GM06990 (cell line): ENCODE results near the gene ZFP69B.
A peak's percentile ranks its signal among the peaks of the same experiment; 100 is the strongest.

Experiments
- DNase-seq: peaks from one replicate; pipeline ENCODE4 v3.0.0-alpha.2; 2011; ENCODE audit not compliant: insufficient read length; ENCODE audit errors: extremely low read depth
- H3K27me3 ChIP-seq: replicated peaks from 2 replicates; pipeline ENCODE4 v1.6.0; 2011; ENCODE audit warnings: low read length; ENCODE audit not compliant: control insufficient read depth, insufficient read depth
- H3K36me3 ChIP-seq: 2 replicates; pipeline ENCODE4 v1.5.1; 2011; ENCODE audit warnings: low read length; ENCODE audit not compliant: control insufficient read depth, insufficient read depth
- H3K4me3 ChIP-seq: replicated peaks from 2 replicates; pipeline ENCODE4 v1.5.1; 2011; ENCODE audit warnings: low read depth, mild to moderate bottlenecking, control low read depth, low read length
- TF ChIP-seq, protein P1 (sequence below): IDR thresholded peaks from 2 replicates; pipeline ENCODE4 v1.5.1; 2011; ENCODE audit warnings: low read length, control low read depth, mild to moderate bottlenecking, inconsistent platforms; ENCODE audit not compliant: insufficient read depth, poor library complexity, severe bottlenecking

ZFP69B gene

DNA sequence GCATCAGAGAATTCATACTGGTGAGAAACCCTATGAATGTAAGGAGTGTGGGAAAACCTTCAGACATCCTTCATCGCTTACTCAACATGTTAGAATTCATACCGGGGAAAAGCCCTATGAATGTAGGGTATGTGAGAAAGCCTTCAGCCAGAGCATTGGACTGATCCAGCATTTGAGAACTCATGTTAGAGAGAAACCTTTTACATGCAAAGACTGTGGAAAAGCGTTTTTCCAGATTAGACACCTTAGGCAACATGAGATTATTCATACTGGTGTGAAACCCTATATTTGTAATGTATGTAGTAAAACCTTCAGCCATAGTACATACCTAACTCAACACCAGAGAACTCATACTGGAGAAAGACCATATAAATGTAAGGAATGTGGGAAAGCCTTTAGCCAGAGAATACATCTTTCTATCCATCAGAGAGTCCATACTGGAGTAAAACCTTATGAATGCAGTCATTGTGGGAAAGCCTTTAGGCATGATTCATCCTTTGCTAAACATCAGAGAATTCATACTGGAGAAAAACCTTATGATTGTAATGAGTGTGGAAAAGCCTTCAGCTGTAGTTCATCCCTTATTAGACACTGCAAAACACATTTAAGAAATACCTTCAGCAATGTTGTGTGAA lies 12.8 kb downstream of the ZFP69B start:
- peaks cover 3% of the 10 kb centered on the region for H3K36me3 ChIP-seq

DNA sequence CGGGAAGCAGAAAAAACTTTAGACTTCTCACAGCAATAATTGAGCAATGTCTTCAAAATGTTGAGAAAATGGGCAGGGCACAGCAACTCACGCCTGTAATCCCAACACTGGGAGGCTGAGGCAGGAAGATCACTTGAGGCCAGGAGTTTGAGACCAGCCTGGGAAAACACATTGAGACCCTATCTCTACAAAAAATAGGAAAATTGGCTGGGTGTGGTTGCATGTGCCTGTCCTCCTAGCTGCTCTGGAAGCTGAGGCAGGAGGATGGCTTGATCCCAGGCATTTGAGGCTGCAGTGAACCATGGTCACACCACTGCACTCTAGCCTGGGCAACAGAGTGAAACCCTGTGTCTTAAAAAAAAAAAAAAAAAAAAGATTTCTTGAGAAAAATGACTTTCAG lies 19.1 kb downstream of the ZFP69B start:
- no peak for DNase-seq
- no peaks in the 10 kb centered on the region; the same call in 1 of the 2 replicates for H3K36me3 ChIP-seq
- H3K4me3 ChIP-seq: no peak overlapping the region
- TF ChIP-seq, protein P1, sequence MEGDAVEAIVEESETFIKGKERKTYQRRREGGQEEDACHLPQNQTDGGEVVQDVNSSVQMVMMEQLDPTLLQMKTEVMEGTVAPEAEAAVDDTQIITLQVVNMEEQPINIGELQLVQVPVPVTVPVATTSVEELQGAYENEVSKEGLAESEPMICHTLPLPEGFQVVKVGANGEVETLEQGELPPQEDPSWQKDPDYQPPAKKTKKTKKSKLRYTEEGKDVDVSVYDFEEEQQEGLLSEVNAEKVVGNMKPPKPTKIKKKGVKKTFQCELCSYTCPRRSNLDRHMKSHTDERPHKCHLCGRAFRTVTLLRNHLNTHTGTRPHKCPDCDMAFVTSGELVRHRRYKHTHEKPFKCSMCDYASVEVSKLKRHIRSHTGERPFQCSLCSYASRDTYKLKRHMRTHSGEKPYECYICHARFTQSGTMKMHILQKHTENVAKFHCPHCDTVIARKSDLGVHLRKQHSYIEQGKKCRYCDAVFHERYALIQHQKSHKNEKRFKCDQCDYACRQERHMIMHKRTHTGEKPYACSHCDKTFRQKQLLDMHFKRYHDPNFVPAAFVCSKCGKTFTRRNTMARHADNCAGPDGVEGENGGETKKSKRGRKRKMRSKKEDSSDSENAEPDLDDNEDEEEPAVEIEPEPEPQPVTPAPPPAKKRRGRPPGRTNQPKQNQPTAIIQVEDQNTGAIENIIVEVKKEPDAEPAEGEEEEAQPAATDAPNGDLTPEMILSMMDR: no peak
- H3K27me3 ChIP-seq: no peaks in the 10 kb centered on the region

More for the DNA sequence above, 12.8 kb downstream of the ZFP69B start:
- TF ChIP-seq, protein P1: no peak
- H3K27me3 ChIP-seq: no peaks in the 10 kb centered on the region
- no peak for DNase-seq
- no peak overlapping the region for H3K4me3 ChIP-seq

DNA sequence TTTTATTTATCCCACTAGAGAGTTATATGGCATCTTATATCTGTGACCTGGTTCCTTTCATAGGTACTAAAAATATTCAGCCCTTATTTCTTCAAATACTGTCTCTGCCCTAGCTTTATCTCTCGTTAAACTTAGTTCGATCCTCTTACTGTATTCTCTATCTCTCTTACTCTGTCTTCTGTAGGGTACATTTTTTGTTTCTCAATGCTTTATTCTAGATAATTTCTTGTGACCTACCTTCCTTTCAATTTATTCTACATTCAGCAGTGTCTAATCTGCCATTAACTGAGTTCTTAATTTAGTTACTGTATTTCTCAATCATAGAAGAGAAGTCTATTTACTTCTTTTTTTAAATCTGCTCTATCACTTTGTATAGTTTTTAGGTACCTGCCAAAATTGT lies 25.0 kb downstream of the ZFP69B start:
- no peak overlapping the region for H3K4me3 ChIP-seq
- TF ChIP-seq, protein P1: no peak
- H3K36me3 ChIP-seq: 0 out of 2 replicates have a peak, but pooled peaks cover 2% of the 10 kb centered on the region
- DNase-seq: no peak
- H3K27me3 ChIP-seq: no peaks in the 10 kb centered on the region

DNA sequence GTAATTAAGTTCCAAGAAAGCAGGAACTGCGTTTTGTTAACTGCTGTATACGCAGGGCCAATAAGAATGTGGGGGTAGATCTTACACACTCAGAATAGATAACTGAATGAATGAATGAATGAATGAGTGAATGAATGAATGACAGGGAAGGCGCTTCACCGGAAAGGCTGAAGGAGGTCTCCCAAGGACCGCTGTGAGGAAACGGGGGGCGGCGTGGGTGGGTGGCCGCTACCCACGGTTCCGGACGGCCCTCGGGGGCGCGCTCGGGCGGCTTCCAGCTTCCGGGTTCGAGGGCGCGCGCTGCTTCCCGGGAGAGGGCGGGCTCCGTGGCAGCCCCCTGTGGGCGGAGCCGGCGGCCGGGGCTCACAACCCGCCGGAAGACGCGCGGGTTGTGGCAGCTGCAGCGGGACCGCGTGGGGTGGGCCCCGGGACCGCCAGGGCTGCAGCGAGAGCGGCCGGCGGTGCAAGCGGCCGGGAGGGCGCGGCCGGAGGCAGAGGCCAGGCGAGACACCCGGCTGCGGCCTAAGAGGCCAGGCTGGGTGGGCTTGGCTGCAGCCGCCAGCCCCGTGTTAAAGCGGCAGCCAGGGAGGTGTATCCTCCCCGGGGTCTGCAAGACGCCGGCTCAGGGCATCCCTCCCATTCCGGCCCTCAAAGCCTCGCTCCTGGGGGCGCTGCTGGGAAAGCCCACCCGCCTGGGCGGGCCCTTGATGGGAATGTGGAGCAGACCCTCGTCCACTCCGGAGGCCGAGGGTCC lies 26.8 kb downstream of the ZFP69B start, which contains the start of gene ZFP69:
TSS of gene ZFP69 (plus strand) at position 367 of the 754 bp plus-strand sequence. CDS start 2,072 bp downstream, outside the sequence.
- 0 out of 2 replicates have a peak, but pooled peaks cover 2% of the 10 kb centered on the region for H3K36me3 ChIP-seq
- peak; percentile 90 for DNase-seq
- TF ChIP-seq, protein P1: no peak
- no peaks in the 10 kb centered on the region for H3K27me3 ChIP-seq
- peak within 1 kb of the TSS; percentile 84 for H3K4me3 ChIP-seq

DNA sequence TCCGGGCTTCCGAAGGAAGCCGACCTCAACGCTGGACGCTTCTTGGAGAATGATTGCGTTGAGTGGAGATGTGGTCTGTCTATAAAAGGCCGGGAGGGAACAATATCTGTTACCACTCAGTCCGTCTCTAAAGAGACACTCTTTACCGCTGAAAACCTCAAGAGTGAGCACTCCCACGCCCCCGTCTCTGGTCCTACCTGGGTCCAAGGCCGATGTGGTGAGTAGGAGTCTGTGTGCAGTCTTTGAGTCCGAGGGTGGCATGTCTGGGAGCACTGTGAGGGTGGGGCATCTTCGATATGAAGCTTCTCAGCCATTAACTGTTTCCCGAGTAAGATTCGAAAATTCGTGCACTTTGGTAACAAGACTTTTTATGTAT lies 27.4 kb downstream of the ZFP69B start:
- Histone ChIP-seq H3K27me3 (no peaks in the 10 kb centered on the region), H3K36me3 (0 out of 2 replicates have a peak, but pooled peaks cover 2% of the 10 kb centered on the region), H3K4me3 (peak overlapping the region; percentile 84)
- TF ChIP-seq, protein P1: no peak
- DNase-seq: no peak
